HG02970 (cell line): ENCODE results near the gene NHERF2.

Source experiments
- ATAC-seq: cut with Tn5 transposase; IDR thresholded peaks from one replicate; pipeline ENCODE4 v1.9.1; 2021; ENCODE audit warnings: mild to moderate bottlenecking, moderate library complexity, moderate number of reproducible peaks; ENCODE audit not compliant: unreplicated experiment, low FRiP score

NHERF2 gene

GRCh38 chr16:2038382-2039231 lies 11.9 kb downstream of the NHERF2 start:
- no peak for ATAC-seq

DNA sequence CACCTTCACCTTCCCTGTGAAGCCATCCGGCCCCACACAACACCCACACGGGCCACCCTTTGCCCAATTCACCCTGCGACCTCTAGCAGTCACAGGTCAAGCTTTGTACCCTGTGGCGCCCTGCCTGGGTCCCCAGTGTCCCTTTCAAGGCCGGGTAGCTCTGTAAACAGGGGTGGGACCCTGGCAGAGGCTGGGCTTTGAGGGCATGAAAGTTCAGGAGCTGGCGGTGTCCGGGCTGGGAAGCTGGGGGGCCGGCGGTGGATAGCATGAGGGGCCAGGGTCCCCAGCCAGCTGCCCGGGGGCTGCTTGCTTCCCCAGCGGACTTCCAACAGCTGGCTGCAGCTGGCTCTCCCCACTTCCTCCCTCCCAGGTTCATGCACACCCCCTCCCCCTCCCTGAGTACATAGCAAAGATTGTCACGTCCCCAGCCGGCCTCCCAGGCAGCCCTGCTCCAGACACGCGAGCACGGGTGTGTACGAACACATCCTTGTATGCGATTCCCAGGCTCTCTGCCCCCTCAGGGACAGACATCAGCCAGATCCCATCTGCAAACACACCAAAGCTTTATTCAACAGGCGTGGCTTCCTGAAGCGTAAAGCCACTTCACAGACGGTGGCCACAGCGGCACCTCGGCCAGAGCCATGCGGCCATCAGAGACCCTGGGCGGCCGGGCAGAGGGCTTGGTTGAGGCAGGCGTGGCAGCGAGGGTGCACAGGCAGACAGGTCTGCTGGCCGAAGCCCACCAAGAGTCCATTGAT lies 12.8 kb downstream of the NHERF2 start:
- ATAC-seq, result no peak

- no peak for ATAC-seq
Observed at GRCh38 chr16:2040041-2040786, 13.5 kb downstream of the NHERF2 start.

DNA sequence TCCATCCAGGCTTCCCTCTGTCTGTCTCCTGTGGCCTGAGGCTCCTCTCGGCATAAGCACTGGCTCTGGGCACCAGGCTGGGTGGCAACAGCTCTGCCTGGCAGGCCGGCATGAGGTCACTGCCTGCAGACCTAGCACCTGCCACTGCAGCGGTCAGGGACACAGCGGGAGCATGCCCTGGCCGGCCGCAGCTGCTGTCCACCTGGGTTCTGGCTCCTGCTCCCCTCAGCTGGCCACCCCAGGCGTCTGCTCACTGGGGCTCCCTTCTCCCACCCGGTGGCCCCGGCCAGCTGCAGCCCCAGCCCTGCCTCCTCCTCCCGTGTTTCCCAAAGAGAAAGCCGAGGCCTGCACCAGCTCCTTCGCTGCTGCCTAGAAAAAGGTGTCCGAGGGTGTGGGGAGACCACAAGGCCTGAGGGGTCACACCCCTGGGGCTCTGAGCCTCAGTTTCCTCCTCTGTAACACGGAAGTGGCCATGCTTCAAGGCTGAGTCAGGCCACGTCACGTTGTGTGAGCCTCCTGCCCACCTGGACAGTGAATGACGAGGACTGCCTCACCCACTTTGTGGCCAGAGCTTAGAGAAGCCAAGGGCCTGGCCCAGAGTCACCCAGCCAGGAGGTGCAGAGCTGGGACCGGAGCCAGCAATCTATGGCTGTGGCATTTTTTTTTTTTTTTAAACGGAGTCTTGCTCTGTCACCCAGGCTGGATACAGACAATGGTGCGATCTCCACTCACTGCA lies 14.3 kb downstream of the NHERF2 start:
- no peak for ATAC-seq

GRCh38 chr16:2042171-2042985 lies 15.7 kb downstream of the NHERF2 start:
- ATAC-seq, result no peak

GRCh38 chr16:2042986-2043666 lies 16.4 kb downstream of the NHERF2 start:
- ATAC-seq, result no peak

GRCh38 chr16:2043667-2044451 lies 17.2 kb downstream of the NHERF2 start:
- ATAC-seq, result no peak

DNA sequence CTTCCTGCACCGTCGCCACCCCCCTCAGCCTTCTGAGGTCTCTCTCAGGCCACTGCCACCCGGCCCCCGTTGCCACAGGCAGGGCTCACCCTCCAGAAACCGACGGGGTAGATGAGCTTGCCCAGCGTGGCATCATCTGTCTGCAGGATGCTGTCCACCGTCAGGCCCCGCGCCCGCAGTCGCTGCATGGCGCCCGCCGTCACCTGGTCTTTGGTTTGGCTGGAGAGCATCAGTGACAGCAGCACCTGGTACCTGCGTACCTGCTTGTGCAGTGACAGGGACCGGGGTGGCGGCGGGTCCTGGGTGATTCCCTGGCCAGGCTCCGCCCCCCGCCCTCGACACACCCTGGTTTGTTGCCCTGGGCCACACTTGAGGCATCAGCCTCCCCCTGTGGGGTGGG lies 17.8 kb downstream of the NHERF2 start:
- no peak for ATAC-seq

DNA sequence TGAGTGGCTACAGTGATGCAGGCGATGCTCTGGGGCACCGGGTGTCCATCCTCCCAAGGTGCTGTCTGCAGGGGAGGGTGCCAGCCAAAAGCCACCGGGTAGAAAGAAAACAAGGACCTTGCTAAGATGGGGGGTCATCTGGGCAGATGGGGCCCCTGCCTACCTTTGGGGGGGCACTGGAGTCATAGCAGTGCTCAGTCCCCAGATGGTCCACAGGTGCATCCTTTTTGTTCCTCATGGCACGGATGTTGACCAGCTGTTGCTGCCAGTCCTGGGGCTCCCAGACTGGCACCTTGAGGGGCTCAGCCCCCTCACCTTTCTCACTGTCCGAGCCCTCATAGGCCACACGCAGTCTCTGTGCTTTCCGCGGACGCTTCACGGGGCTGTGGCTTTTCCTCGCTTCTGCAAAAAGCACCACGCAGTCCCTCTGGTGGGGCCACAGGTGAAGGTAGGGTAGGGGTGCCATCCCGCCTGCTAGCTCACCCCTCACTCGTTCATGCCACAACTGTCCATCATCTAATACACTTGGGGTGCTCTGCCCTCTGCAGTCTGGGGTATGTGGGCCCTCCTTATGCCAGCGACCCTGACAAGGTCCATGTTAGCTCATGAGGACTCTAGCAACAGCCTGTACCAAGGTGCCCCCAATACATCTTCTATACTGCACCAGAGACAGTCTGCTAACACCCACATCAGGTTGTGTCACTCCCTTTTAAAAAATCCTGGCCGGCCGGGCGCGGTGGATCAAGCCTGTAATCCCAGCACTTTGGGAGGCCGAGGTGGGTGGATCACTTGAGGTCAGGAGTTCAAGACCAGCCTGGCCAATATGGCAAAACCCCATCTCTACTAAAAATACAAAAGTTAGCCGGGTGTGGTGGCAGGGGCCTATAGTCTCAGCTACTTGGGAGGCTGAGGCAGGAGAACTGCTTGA lies 19.5 kb downstream of the NHERF2 start:
- no peak for ATAC-seq

DNA sequence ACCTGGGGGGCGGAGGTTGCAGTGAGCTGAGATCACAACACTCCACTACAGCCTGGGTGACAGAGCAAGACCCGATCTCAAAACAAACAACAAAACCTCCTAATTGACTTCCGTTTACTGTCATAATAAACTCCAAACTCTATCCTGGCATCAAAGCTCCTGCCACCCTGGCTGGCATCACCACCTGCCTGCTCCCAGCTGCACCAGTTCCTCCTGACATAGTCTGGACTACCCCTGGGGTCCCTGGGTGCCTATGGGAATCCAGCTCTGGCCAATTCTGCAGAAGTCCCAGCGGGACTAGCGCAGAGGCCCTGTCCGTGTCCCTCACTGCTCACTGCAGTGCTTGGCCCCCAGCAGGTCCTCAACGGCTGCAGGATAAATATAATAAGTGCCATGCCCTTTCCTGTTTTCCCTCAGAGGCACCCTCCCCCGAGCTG lies 20.2 kb downstream of the NHERF2 start:
- no peak for ATAC-seq

DNA sequence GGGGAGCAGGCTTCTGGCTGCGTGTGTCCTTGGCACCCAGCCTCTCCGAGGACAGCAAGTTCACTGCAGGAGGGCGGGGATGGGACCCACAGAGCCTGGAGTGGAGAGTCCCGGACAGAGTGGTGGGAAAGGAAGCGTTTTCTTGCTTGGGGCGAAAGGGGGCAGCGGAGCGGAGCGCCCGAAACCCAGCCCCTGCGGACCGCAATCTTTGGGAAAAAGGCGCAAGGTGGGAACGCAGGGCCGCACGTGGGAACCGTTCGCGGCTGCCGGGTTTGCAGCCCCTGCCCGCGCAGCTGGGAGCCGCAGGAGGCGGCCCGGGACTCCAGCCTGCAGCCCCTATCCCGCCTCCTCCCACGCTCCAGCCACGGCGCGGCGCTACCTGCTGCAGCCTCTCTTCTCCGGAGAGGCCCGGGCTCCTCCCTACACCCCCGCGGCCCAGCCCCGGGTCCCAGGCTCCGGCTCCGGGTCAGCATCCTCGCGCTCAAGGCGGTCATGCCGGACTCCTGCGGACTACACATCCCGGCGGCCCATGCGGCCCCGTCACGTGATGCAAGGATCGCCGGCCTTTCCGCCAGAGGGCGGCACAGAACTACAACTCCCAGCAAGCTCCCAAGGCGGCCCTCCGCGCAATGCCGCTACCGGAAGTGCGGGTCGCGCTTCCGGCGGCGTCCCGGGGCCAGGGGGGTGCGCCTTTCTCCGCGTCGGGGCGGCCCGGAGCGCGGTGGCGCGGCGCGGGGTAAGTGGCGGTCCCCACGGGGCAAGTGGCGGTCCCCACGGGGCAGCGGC lies 20.8 kb downstream of the NHERF2 start, which contains the start of the genes NTHL1 and TSC2:
NTHL1 (minus strand) TSS at position 505 of the 786 bp plus-strand sequence; CDS start at position 494, 11 bp downstream.
TSC2 (plus strand) TSS at position 656 of the 786 bp plus-strand sequence. CDS start 631 bp downstream, outside the sequence.
- peak; percentile 93 for ATAC-seq

- no peak for ATAC-seq
Observed at GRCh38 chr16:2048116-2048543, 21.4 kb downstream of the NHERF2 start.

GRCh38 chr16:2053211-2053610 lies 26.5 kb downstream of the NHERF2 start:
- no peak for ATAC-seq

DNA sequence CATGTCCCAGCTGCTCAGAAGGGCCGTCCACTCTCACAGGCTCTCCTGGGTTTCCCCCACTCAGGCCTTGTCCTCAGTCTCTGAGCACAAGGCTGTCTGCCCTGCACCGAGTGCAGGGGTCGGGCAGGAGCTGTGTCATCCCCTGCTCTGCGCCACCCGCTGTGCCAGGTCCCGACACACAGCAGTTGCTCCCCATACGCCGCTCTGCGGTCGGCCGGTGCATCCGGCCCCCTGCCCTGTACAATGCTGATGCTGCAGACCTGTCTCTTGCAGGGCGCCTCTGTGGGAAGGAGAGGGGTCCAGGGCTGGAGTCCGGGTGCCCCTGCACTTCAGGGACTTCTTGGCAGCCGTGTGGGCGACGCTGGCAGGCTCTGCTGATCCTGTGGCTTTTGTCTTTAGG lies 27.2 kb downstream of the NHERF2 start:
- no peak for ATAC-seq

DNA sequence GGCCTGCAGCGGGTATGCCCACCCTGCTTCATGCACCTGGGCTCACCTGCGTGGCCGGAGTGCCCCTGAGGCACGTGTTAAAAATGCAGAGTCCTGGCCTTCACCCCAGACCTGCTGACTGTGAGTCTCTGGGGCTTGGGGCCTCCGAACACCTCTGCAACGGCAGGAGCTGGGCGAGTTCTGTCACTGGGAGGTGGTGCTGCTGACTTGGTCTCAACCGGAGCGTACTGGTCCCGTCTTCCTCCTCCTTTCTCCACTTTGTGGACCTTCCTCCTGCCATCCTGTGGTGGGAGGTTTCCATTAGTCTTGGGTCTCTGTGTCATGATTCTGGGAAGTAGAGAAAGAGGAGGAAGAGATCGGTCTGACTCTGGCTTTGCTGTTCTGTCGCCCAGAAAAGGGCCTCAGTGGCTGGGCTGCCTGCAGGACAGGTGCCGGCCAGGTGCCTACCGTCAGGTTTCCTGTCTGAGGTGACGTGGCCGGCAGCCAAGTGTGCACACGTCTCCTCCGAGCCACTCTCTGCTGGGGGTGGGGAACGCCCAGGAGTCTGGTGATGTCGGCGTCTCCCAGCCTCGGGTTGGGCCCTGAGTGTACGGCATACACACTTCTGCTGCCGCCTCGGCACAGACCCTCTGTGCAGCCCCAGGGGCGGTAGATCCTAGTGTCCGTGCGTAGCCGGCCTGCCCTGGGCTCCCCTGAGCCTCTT lies 28.0 kb downstream of the NHERF2 start:
- ATAC-seq, result no peak
